ENCODE results near the gene ENTR1. TPM values are rescaled to one million over a fixed set of nuclear protein-coding genes. Genes with fewer than 3 reads are reported as not detected.
A peak's percentile ranks its signal among the peaks of the same experiment; 100 is the strongest.

The ENTR1 gene
- total and polyA plus RNA-seq, 12 donors, result 11.5 to 26.9 (median 15.8) TPM

DNA sequence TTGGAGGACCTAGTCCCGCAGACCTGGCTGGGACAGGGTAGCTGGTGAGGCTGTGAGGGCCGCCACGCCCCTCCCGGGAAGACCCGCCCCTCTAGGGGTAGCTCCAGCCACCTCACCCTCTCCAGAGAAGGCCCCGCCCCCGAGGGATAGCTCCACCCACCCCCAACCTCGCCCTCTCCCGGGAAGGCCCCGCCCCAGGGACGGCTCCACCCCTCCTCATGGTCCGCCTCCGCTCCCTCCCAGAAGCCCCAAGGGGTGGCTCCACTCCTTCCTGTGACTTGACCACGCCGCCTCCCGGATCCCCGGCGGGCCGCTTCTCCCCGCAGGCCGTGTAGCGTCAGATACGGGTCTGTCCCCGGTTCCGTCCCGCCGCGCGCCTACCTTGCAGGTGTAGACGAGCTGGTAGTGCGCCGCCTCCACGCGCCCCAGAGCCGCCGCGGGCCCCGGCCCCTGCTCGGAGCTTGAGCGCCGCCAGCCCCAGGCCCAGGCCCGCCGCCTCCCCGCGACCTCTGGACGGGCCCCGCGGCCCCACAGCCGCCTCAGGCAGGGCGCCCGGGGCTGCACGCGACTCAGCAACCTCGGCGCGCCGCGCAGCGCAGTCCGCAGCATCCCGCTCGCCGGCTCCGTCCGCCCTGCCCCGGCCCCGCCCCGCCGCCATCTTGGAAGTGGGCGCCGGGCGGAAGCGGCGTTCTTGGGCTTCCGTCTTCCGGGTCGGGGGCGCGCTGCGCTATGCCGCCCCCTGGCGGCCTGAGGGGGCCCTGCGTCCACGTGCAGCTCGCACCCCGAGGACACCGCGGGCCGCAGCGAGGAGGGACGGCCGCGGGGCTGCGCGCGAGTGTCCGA is 47.1 kb downstream of the ENTR1 start, which contains the start of gene DNLZ:
TSS of gene DNLZ (minus strand) at position 639 of the 843 bp plus-strand sequence. CDS start at position 609, 30 bp downstream.
- TF ChIP-seq, protein P1, sequence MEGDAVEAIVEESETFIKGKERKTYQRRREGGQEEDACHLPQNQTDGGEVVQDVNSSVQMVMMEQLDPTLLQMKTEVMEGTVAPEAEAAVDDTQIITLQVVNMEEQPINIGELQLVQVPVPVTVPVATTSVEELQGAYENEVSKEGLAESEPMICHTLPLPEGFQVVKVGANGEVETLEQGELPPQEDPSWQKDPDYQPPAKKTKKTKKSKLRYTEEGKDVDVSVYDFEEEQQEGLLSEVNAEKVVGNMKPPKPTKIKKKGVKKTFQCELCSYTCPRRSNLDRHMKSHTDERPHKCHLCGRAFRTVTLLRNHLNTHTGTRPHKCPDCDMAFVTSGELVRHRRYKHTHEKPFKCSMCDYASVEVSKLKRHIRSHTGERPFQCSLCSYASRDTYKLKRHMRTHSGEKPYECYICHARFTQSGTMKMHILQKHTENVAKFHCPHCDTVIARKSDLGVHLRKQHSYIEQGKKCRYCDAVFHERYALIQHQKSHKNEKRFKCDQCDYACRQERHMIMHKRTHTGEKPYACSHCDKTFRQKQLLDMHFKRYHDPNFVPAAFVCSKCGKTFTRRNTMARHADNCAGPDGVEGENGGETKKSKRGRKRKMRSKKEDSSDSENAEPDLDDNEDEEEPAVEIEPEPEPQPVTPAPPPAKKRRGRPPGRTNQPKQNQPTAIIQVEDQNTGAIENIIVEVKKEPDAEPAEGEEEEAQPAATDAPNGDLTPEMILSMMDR (IDR thresholded peaks at IDR 0.05), result peak; percentile 95 to 100 (median 98)
- H3K4me1 ChIP-seq, result peaks cover 13 to 53% (median 31%) of the 10 kb centered on the region in 9 donors
- no peaks in the 10 kb centered on the region for H3K27me3 ChIP-seq
- WGBS, 2 donors, result 1% methylated on average over 83 to 97 of the region's 97 CpGs
- peak within 1 kb of the TSS; percentile 83 to 100 (median 95) for H3K27ac ChIP-seq
- peak within 1 kb of the TSS; percentile 57 to 100 (median 75) for H3K4me3 ChIP-seq
- intact Hi-C loops (cut with DNase I), result loop anchor here in 4 of 10 donors (1.0 to 5.0 kb wide), 4 partner anchors 21 to 51 kb away; partner anchors contain the start of gene GPSM1 (in 1 of the 4)
- peaks cover 0 to 15% (median 0%) of the 10 kb centered on the region in 9 donors for H3K36me3 ChIP-seq
- H3K9me3 ChIP-seq, result no peaks in the 10 kb centered on the region
- peak; percentile 97 to 99 for DNase-seq
- peak; percentile 88 to 95 (median 94) for ATAC-seq

- Histone ChIP-seq H3K9me3 (no peaks in the 10 kb centered on the region), H3K4me3 (peak overlapping the region in 1 of 10 donors; percentile 76), H3K27ac (peak overlapping the region in 9 of 10 donors; percentile 61 to 100 (median 93)), H3K4me1 (peaks cover 13 to 53% (median 31%) of the 10 kb centered on the region in 9 donors), H3K27me3 (no peaks in the 10 kb centered on the region), H3K36me3 (peaks cover 0 to 24% (median 0%) of the 10 kb centered on the region in 9 donors)
- whole genome bisulfite sequencing, 2 donors, result 76 to 86% methylated on average over 6 of the region's 6 CpGs
- peak in 5 of 8 donors; percentile 0 to 11 (median 5) for ATAC-seq
- TF ChIP-seq, protein P1 (IDR thresholded peaks at IDR 0.05), result no peak
- intact Hi-C loops (cut with DNase I), result loop anchor here in 2 of 10 donors (2.0 to 5.0 kb wide), 2 partner anchors 20 to 35 kb away; partner anchors contain the start of gene GPSM1 (in 1 of the 2)
- DNase-seq, result no peak
Observed at GRCh38 chr9:136362450-136362784, 48.0 kb downstream of the ENTR1 start.

DNA sequence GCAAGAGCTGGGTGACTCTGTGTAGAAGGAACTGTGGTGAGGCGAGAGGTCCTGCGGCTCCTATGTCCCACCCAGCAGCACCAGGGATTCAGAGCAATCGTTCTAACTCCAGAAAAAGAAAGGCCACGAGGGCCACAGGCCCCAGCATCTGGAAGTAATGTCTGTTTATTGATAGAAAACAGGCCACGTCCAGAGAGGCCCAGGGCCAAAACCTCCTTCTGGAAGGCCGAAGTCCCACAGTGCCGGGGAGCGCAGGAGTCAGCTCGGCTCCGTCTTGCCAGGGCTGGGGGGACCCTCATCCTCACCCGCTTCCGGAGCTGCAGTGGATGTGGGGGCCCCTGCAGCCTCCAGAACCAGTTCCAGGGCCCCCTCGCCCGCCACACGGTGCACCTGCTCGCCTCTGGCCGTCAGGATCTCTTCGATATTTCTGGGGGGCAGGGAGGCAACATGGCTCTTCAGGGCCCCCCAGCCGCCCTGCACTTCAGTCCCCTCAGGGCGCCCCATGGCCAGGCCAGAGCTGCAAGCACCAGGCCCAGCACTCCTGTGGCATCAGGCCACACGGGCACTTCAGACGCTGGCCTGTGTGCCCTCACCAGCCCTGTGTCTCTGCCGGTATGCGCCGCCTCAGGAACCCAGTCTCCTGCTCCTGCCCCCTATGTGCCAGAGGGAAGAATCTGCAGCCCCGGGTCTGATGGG is 48.5 kb downstream of the ENTR1 start:
- DNase-seq (no peak), ATAC-seq (peak in 6 of 8 donors; percentile 11 to 46 (median 36))
- no peak overlapping the region for H3K4me3 ChIP-seq
- peaks cover 13 to 53% (median 31%) of the 10 kb centered on the region in 9 donors for H3K4me1 ChIP-seq
- TF ChIP-seq, protein P1 (IDR thresholded peaks at IDR 0.05), result peak in 3 of 9 donors; percentile 17 to 26 (median 26)
- intact Hi-C loops (cut with DNase I), result loop anchor here in 2 of 10 donors (2.0 to 5.0 kb wide), 2 partner anchors 19 to 35 kb away; partner anchors contain the start of gene GPSM1 (in 1 of the 2)
- 69 to 75% methylated on average over 26 of the region's 26 CpGs for WGBS, 2 donors
- no peaks in the 10 kb centered on the region for H3K27me3 ChIP-seq
- no peaks in the 10 kb centered on the region for H3K9me3 ChIP-seq
- peaks cover 0 to 30% (median 0%) of the 10 kb centered on the region in 9 donors for H3K36me3 ChIP-seq
- H3K27ac ChIP-seq, result peak overlapping the region; percentile 46 to 100 (median 92)

All from heart right ventricle (tissue), 16 donors.